Measurements from ENCODE around the gene NR1H3.
A peak's percentile ranks its signal among the peaks of the same experiment; 100 is the strongest.

The NR1H3 gene

GRCh38 chr11:47244448-47245350, 13.1 kb upstream of the NR1H3 start:
- DNase-seq (ENCODE audit: low read depth): no peak

GRCh38 chr11:47245611-47246357, 12.0 kb upstream of the NR1H3 start:
- DNase-seq (ENCODE audit: low read depth): no peak

GRCh38 chr11:47247502-47247901, 10.3 kb upstream of the NR1H3 start:
- no peak for DNase-seq (ENCODE audit: low read depth)

- DNase-seq (ENCODE audit: low read depth): no peak
Observed at GRCh38 chr11:47248304-47248663, 9.5 kb upstream of the NR1H3 start.

GRCh38 chr11:47248664-47249377, 9.0 kb upstream of the NR1H3 start, which contains the start of gene ACP2:
Gene ACP2 (minus strand): TSS chr11:47248814. CDS start chr11:47248789, 25 bp downstream.
- DNase-seq (ENCODE audit: low read depth): peak; percentile 76

GRCh38 chr11:47249378-47249715, 8.4 kb upstream of the NR1H3 start:
- no peak for DNase-seq (ENCODE audit: low read depth)

GRCh38 chr11:47251751-47252150, 6.0 kb upstream of the NR1H3 start:
- no peak for DNase-seq (ENCODE audit: low read depth)

- DNase-seq (ENCODE audit: low read depth): no peak
Observed at GRCh38 chr11:47253660-47254059, 4.1 kb upstream of the NR1H3 start.

GRCh38 chr11:47254386-47254785, 3.4 kb upstream of the NR1H3 start:
- no peak for DNase-seq (ENCODE audit: low read depth)

- DNase-seq (ENCODE audit: low read depth): no peak
Observed at GRCh38 chr11:47256374-47256773, 1.4 kb upstream of the NR1H3 start.

- DNase-seq (ENCODE audit: low read depth): no peak
Observed at GRCh38 chr11:47257177-47257516, 649 bp upstream of the NR1H3 start.

- no peak for DNase-seq (ENCODE audit: low read depth)
Observed at GRCh38 chr11:47258317-47258902, 614 bp downstream of the NR1H3 start.

GRCh38 chr11:47259232-47259977, 1.6 kb downstream of the NR1H3 start:
- no peak for DNase-seq (ENCODE audit: low read depth)

- DNase-seq (ENCODE audit: low read depth): no peak
Observed at GRCh38 chr11:47260366-47260765, 2.6 kb downstream of the NR1H3 start.

- DNase-seq (ENCODE audit: low read depth): no peak
Observed at GRCh38 chr11:47261291-47261800, 3.5 kb downstream of the NR1H3 start.

GRCh38 chr11:47264119-47264518, 6.3 kb downstream of the NR1H3 start:
- no peak for DNase-seq (ENCODE audit: low read depth)

GRCh38 chr11:47264521-47264920, 6.7 kb downstream of the NR1H3 start:
- DNase-seq (ENCODE audit: low read depth): no peak

- DNase-seq (ENCODE audit: low read depth): no peak
Observed at GRCh38 chr11:47267876-47268275, 10.1 kb downstream of the NR1H3 start.

GRCh38 chr11:47268448-47269001, 10.7 kb downstream of the NR1H3 start:
- no peak for DNase-seq (ENCODE audit: low read depth)

- peak; percentile 71 for DNase-seq (ENCODE audit: low read depth)
Observed at GRCh38 chr11:47269002-47269828, 11.4 kb downstream of the NR1H3 start.

Data from T follicular helper cell (primary cell).